Panc1 (cell line): ENCODE results near the gene SNX9. TPM values are rescaled to one million over a fixed set of nuclear protein-coding genes. Genes with fewer than 3 reads are reported as not detected.

Experiments used
- ATAC-seq: fragments of 200-7000 bp; cut with Tn5 transposase; 2 replicates; pipeline ENCODE4 v1.9.1; 2020; ENCODE audit warnings: mild to moderate bottlenecking, moderate library complexity
- BruUV-seq: library from RNA; stranded (reverse); fragments of 400-500 nt; replicated peaks from 2 replicates; lab custom pipeline; 2021; lab: Mats Ljungman, UMichigan
- CTCF ChIA-PET: fragments of 300-600 bp; sonication (Branson Sonifier 250); formaldehyde crosslinking; loops from one replicate; lab custom pipeline; 2022; ENCODE audit warnings: antibody characterized with exemption; lab: Charles Lee
- POLR2A ChIA-PET: fragments of 300-600 bp; sonication (Branson Sonifier 250); formaldehyde crosslinking; loops from one replicate; lab custom pipeline; 2022; ENCODE audit warnings: antibody characterized with exemption; lab: Charles Lee
- DNase-seq: peaks from one replicate; pipeline ENCODE4 v3.0.0-alpha.2; 2010; ENCODE audit warnings: low read depth, low spot score
- H3K27ac ChIP-seq: 2 replicates; pipeline ENCODE4 v1.5.1; 2011; ENCODE audit warnings: mild to moderate bottlenecking, low read length, inconsistent platforms
- H3K27me3 ChIP-seq: fragments of 200-500 bp; sonication (Bioruptor generic); 2 replicates; pipeline ENCODE4 v1.6.0; 2014; ENCODE audit warnings: low read length, inconsistent platforms; ENCODE audit not compliant: control insufficient read depth, insufficient read depth
- H3K36me3 ChIP-seq: fragments of 200-500 bp; sonication (Bioruptor generic); 2 replicates; pipeline ENCODE4 v1.5.1; 2014; ENCODE audit warnings: inconsistent platforms, mild to moderate bottlenecking, low read length, moderate library complexity; ENCODE audit not compliant: control insufficient read depth, insufficient read depth
- H3K4me1 ChIP-seq: 2 replicates; pipeline ENCODE4 v1.5.1; 2011; ENCODE audit warnings: inconsistent platforms, mild to moderate bottlenecking, low read length, moderate library complexity; ENCODE audit not compliant: control insufficient read depth, insufficient read depth
- H3K4me3 ChIP-seq, 2 experiments: 2 replicates each; pipeline ENCODE4 v1.5.1; 2011 to 2012; ENCODE audit warnings: low read depth in 2 of 2, low read length in 2 of 2, mild to moderate bottlenecking in 2 of 2, inconsistent platforms in 1 of 2, moderate library complexity in 1 of 2
- H3K9me3 ChIP-seq: fragments of 200-500 bp; sonication (Bioruptor generic); 2 replicates; pipeline ENCODE4 v1.5.1; 2014; ENCODE audit warnings: low read depth, mild to moderate bottlenecking, inconsistent platforms, low read length, moderate library complexity; ENCODE audit not compliant: control insufficient read depth, insufficient read depth
- CTCF ChIP-seq: fragments of 450-650 bp; IDR thresholded peaks from 2 replicates; pipeline ENCODE4 v1.5.1; 2017; ENCODE audit warnings: mild to moderate bottlenecking
- POLR2AphosphoS5 ChIP-seq: IDR thresholded peaks from 2 replicates; pipeline ENCODE4 v1.6.1; 2012; ENCODE audit warnings: mild to moderate bottlenecking, low read depth, low read length, moderate library complexity
- REST ChIP-seq, 2 experiments: IDR thresholded peaks; 2 replicates each; pipeline ENCODE4 v1.6.1; 2011 to 2012; ENCODE audit warnings: low read depth in 2 of 2, control low read depth in 1 of 2, low read length in 1 of 2, mild to moderate bottlenecking in 1 of 2, moderate library complexity in 1 of 2; ENCODE audit not compliant: insufficient read depth in 1 of 2
- SIN3A ChIP-seq: IDR thresholded peaks from 2 replicates; pipeline ENCODE4 v1.6.1; 2012; ENCODE audit warnings: low read depth, mild to moderate bottlenecking, low read length, moderate library complexity, borderline replicate concordance; ENCODE audit not compliant: insufficient read depth
- TCF7L2 ChIP-seq: IDR thresholded peaks from 2 replicates; pipeline ENCODE4 v1.6.1; 2011; ENCODE audit warnings: mild to moderate bottlenecking, low read depth, low read length, inconsistent platforms
- in situ Hi-C: cut with HindIII; loops from 2 replicates; pipeline ENCODE4 v1.10.0; 2016; ENCODE audit warnings: low sequenced_read_pairs, low pct_unique_long_range_greater_than_20kb
- intact Hi-C: fragments of 100-400 bp; cut with micrococcal nuclease; formaldehyde crosslinking; loops from one replicate; pipeline ENCODE4 v1.10.0; 2022; ENCODE audit not compliant: unreplicated experiment
- total RNA-seq: library from RNA; stranded (reverse); gene quantifications from one replicate; pipeline ENCODE4 v1.2.1, GENCODE V29; 2021; ENCODE audit not compliant: unreplicated experiment

The SNX9 gene
- total RNA-seq, 1 experiment from 2014 or later, result 46.0 TPM

GRCh38 chr6:157928428-157928827, 105.4 kb downstream of the SNX9 start:
- ATAC-seq, result no peak
- POLR2A ChIA-PET, result no interaction called here

GRCh38 chr6:157929076-157929475, 106.0 kb downstream of the SNX9 start:
- Histone ChIP-seq H3K27me3 (no peaks in the 10 kb centered on the region), H3K4me3 (no peak overlapping the region), H3K36me3 (peaks cover 39% of the 10 kb centered on the region), H3K27ac (no peak overlapping the region), H3K4me1 (no peaks in the 10 kb centered on the region), H3K9me3 (no peaks in the 10 kb centered on the region)
- no peak for ATAC-seq
- intact Hi-C loops (no loop called here), in situ Hi-C loops (no loop called here)
- TF ChIP-seq REST (IDR thresholded peaks at IDR 0.05; ENCODE audit: insufficient read depth in 1 of 2, low read depth in 2 of 2, low read length in 1 of 2) (no peak), SIN3A (no peak), TCF7L2 (no peak), CTCF (no peak), POLR2AphosphoS5 (no peak)
- CTCF ChIA-PET, result no interaction called here
- DNase-seq, result no peak
- POLR2A ChIA-PET, result no interaction called here
- no TSS peak for BruUV-seq

More at GRCh38 chr6:157928428-157928827, 105.4 kb downstream of the SNX9 start:
- CTCF ChIA-PET, result no interaction called here
- no peaks in the 10 kb centered on the region for H3K9me3 ChIP-seq
- BruUV-seq, result no TSS peak
- intact Hi-C loops, result no loop called here
- H3K4me1 ChIP-seq, result no peaks in the 10 kb centered on the region
- in situ Hi-C loops, result no loop called here
- no peak overlapping the region for H3K4me3 ChIP-seq
- H3K27ac ChIP-seq, result no peak overlapping the region
- H3K36me3 ChIP-seq, result peaks cover 35% of the 10 kb centered on the region
- no peak for TF ChIP-seq REST (IDR thresholded peaks at IDR 0.05; ENCODE audit: insufficient read depth in 1 of 2, low read depth in 2 of 2, low read length in 1 of 2)
- no peak for TF ChIP-seq SIN3A
- no peak for TF ChIP-seq CTCF
- TF ChIP-seq POLR2AphosphoS5, result no peak
- TF ChIP-seq TCF7L2, result no peak
- no peaks in the 10 kb centered on the region for H3K27me3 ChIP-seq
- no peak for DNase-seq
